ENCODE measurements around the gene MYO16. TPM values are rescaled to one million over a fixed set of nuclear protein-coding genes. Genes with fewer than 3 reads are reported as not detected.

MYO16 gene
- total and polyA plus RNA-seq, 2 donors: 0.04 to 5.8 TPM

GRCh38 chr13:109196948-109197347 lies 567.5 kb downstream of the MYO16 start:
- Histone ChIP-seq H3K36me3 (ENCODE audit: insufficient read depth) (no peaks in the 10 kb centered on the region), H3K27ac (ENCODE audit: low read depth) (no peak overlapping the region), H3K4me1 (ENCODE audit: insufficient read depth) (no peaks in the 10 kb centered on the region), H3K4me3 (ENCODE audit: low read depth, low read length) (no peak overlapping the region)
- 85% methylated on average over 9 of the region's 9 CpGs for WGBS
- DNase-seq (ENCODE audit: extremely low spot score): no peak

GRCh38 chr13:109198585-109198984 lies 569.2 kb downstream of the MYO16 start:
- H3K4me1 ChIP-seq (ENCODE audit: insufficient read depth): no peaks in the 10 kb centered on the region
- 83% methylated on average over 3 of the region's 3 CpGs for WGBS
- no peak overlapping the region for H3K27ac ChIP-seq (ENCODE audit: low read depth)
- H3K4me3 ChIP-seq (ENCODE audit: low read depth, low read length): no peak overlapping the region
- no peak for DNase-seq (ENCODE audit: extremely low spot score)
- H3K36me3 ChIP-seq (ENCODE audit: insufficient read depth): no peaks in the 10 kb centered on the region

DNA sequence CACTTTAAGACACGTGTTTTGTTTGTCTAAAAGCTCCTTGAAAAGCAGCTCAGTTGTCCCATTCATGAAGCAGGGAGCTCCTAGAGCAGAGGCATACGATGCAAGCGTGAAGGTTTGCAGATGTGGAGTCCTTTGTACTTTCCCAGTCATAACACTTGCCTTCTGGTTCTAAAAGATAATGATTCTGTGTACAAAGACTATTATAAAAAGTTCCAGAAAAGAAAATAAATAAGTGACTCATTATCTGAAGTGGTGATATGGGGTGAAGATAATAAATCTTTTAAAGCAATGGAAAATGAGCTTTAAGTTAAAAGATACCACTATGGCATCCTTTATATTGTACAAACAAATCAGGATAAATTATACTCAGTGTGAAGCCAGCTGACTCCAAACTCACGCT lies 569.9 kb downstream of the MYO16 start:
- H3K4me3 ChIP-seq (ENCODE audit: low read depth, low read length): no peak overlapping the region
- no peak overlapping the region for H3K27ac ChIP-seq (ENCODE audit: low read depth)
- H3K36me3 ChIP-seq (ENCODE audit: insufficient read depth): no peaks in the 10 kb centered on the region
- WGBS: 44% methylated on average over 4 of the region's 4 CpGs
- no peaks in the 10 kb centered on the region for H3K4me1 ChIP-seq (ENCODE audit: insufficient read depth)
- DNase-seq (ENCODE audit: extremely low spot score): no peak

- Histone ChIP-seq H3K36me3 (ENCODE audit: insufficient read depth) (no peaks in the 10 kb centered on the region), H3K4me1 (ENCODE audit: insufficient read depth) (no peaks in the 10 kb centered on the region), H3K4me3 (ENCODE audit: low read depth, low read length) (no peak overlapping the region), H3K27ac (ENCODE audit: low read depth) (no peak overlapping the region)
- no peak for DNase-seq (ENCODE audit: extremely low spot score)
- 54% methylated on average over 1 of the region's 1 CpG for WGBS
Observed at GRCh38 chr13:109200556-109200955, 571.1 kb downstream of the MYO16 start.

DNA sequence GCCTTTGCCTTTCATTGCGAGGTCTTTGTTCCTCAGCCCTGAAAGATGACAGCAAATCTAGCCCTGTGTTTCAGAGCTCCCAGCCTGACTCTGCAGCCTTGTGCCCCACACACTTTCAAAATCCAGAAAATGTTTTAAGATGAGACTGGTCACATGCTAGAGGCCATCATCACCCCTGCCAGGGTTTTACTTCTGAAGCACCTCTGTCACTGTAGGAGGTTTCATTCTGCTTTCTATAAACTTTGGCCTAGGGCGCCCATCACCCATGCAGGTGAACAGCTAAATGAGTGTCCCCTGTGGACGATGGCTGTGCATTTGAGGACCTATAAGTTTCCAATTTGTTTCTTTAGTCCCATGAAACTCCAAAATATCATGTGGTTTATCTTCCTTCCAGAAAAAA lies 574.2 kb downstream of the MYO16 start:
- DNase-seq (ENCODE audit: extremely low spot score): no peak
- Histone ChIP-seq H3K4me3 (ENCODE audit: low read depth, low read length) (no peak overlapping the region), H3K27ac (ENCODE audit: low read depth) (no peak overlapping the region), H3K36me3 (ENCODE audit: insufficient read depth) (no peaks in the 10 kb centered on the region), H3K4me1 (ENCODE audit: insufficient read depth) (no peaks in the 10 kb centered on the region)
- WGBS: 90% methylated on average over 3 of the region's 3 CpGs

GRCh38 chr13:109204252-109204651 lies 574.8 kb downstream of the MYO16 start:
- Histone ChIP-seq H3K4me3 (ENCODE audit: low read depth, low read length) (no peak overlapping the region), H3K4me1 (ENCODE audit: insufficient read depth) (no peaks in the 10 kb centered on the region), H3K36me3 (ENCODE audit: insufficient read depth) (no peaks in the 10 kb centered on the region), H3K27ac (ENCODE audit: low read depth) (no peak overlapping the region)
- DNase-seq (ENCODE audit: extremely low spot score): no peak
- WGBS: 73% methylated on average over 2 of the region's 2 CpGs

DNA sequence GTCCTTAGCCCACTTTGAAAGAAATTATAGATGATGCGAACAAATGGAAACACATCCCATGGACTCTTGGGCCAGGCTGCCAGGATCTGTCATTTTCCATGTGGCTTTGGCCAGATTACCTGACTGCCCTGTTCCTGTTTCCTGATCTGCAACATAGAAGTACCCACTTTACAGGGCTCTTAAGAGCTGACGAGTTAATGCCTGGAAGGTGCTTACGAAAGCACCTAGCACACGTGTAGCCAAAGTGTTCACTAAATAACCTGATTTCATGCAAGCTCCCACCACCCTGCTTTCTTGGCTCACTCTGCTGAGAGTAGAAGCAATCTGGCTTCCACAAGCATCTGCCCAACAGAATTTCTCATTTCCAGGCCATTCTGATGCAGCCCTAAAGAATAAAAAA lies 575.2 kb downstream of the MYO16 start:
- DNase-seq (ENCODE audit: extremely low spot score): no peak
- Histone ChIP-seq H3K36me3 (ENCODE audit: insufficient read depth) (no peaks in the 10 kb centered on the region), H3K4me1 (ENCODE audit: insufficient read depth) (no peaks in the 10 kb centered on the region), H3K27ac (ENCODE audit: low read depth) (no peak overlapping the region), H3K4me3 (ENCODE audit: low read depth, low read length) (no peak overlapping the region)
- 89% methylated on average over 4 of the region's 4 CpGs for WGBS

- Histone ChIP-seq H3K4me3 (ENCODE audit: low read depth, low read length) (no peak overlapping the region), H3K36me3 (ENCODE audit: insufficient read depth) (no peaks in the 10 kb centered on the region), H3K27ac (ENCODE audit: low read depth) (no peak overlapping the region), H3K4me1 (ENCODE audit: insufficient read depth) (no peaks in the 10 kb centered on the region)
- 84% methylated on average over 2 of the region's 2 CpGs for WGBS
- no peak for DNase-seq (ENCODE audit: extremely low spot score)
Observed at GRCh38 chr13:109205315-109205714, 575.9 kb downstream of the MYO16 start.

DNA sequence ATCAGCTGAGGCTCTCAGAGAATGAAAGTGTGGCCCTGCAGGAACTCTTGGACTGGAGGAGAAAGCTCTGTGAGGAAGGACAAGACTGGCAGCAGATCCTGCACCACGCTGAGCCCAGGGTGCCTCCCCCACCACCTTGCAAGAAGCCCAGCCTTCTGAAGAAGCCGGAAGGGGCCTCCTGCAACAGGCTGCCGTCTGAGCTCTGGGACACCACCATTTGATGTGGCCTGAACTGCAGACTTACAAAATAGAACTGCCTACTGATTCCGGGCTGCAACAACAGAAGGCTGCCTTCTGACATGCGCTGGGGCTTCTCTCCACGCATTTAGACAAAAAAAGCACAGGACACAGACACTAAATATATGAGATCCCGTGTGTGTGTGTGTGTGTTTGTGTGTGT lies 577.2 kb downstream of the MYO16 start:
- no peak overlapping the region for H3K27ac ChIP-seq (ENCODE audit: low read depth)
- DNase-seq (ENCODE audit: extremely low spot score): no peak
- H3K36me3 ChIP-seq (ENCODE audit: insufficient read depth): no peaks in the 10 kb centered on the region
- 81% methylated on average over 7 of the region's 7 CpGs for WGBS
- no peak overlapping the region for H3K4me3 ChIP-seq (ENCODE audit: low read depth, low read length)
- H3K4me1 ChIP-seq (ENCODE audit: insufficient read depth): no peaks in the 10 kb centered on the region

- no peak overlapping the region for H3K4me3 ChIP-seq (ENCODE audit: low read depth, low read length)
- no peak overlapping the region for H3K27ac ChIP-seq (ENCODE audit: low read depth)
- H3K4me1 ChIP-seq (ENCODE audit: insufficient read depth): no peaks in the 10 kb centered on the region
- no peak for DNase-seq (ENCODE audit: extremely low spot score)
- H3K36me3 ChIP-seq (ENCODE audit: insufficient read depth): no peaks in the 10 kb centered on the region
- WGBS: 95% methylated on average over 12 of the region's 12 CpGs
Observed at GRCh38 chr13:109207622-109208021, 578.2 kb downstream of the MYO16 start.

- Histone ChIP-seq H3K27ac (ENCODE audit: low read depth) (no peak overlapping the region), H3K36me3 (ENCODE audit: insufficient read depth) (no peaks in the 10 kb centered on the region), H3K4me3 (ENCODE audit: low read depth, low read length) (no peak overlapping the region), H3K4me1 (ENCODE audit: insufficient read depth) (no peaks in the 10 kb centered on the region)
- DNase-seq (ENCODE audit: extremely low spot score): no peak
- 89% methylated on average over 5 of the region's 5 CpGs for WGBS
Observed at GRCh38 chr13:109208522-109208921, 579.1 kb downstream of the MYO16 start.

DNA sequence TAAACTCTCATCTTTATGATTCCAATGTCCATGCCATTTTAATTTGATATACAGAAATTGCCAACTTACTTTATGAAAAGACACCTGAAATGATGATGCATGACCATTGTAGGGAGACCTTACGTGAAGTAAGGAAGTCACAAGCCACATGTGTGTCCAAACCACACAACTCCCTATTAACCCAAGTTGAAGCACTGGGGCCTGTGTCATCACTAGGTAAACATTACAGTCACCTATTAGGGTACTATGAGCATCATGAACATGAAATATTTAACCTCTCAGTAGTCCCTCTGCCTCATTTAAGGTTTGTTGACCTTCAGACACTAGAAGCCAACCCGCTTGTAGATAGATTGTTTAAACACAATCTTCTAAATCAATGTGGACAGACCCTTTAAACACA lies 580.1 kb downstream of the MYO16 start:
- WGBS: 82% methylated on average over 2 of the region's 2 CpGs

DNA sequence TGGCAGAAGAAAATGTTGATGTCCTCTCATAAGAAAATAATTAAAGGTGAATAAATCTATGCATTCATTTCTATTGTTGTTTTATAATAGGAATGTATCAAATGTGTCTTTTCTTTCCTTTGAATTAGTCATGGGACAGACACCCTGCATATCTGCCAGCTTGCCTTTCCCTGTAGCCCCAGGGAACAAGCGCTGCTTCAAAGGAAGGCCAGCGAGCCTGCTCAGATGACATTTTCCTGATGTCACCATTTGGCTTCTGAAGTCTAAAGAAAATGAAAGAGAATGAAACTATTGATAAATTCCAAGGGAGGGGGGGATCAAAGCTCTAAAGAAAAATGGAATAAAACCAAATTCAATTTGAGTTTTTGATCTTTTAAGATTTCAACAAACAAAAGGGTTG lies 582.2 kb downstream of the MYO16 start:
- Histone ChIP-seq H3K36me3 (ENCODE audit: insufficient read depth) (no peaks in the 10 kb centered on the region), H3K4me1 (ENCODE audit: insufficient read depth) (no peaks in the 10 kb centered on the region), H3K4me3 (ENCODE audit: low read depth, low read length) (no peak overlapping the region), H3K27ac (ENCODE audit: low read depth) (no peak overlapping the region)
- DNase-seq (ENCODE audit: extremely low spot score): no peak
- WGBS: 75% methylated on average over 2 of the region's 2 CpGs

More for the DNA sequence above, 580.1 kb downstream of the MYO16 start:
- H3K36me3 ChIP-seq (ENCODE audit: insufficient read depth): no peaks in the 10 kb centered on the region
- no peaks in the 10 kb centered on the region for H3K4me1 ChIP-seq (ENCODE audit: insufficient read depth)
- H3K27ac ChIP-seq (ENCODE audit: low read depth): no peak overlapping the region
- no peak overlapping the region for H3K4me3 ChIP-seq (ENCODE audit: low read depth, low read length)
- DNase-seq (ENCODE audit: extremely low spot score): no peak

DNA sequence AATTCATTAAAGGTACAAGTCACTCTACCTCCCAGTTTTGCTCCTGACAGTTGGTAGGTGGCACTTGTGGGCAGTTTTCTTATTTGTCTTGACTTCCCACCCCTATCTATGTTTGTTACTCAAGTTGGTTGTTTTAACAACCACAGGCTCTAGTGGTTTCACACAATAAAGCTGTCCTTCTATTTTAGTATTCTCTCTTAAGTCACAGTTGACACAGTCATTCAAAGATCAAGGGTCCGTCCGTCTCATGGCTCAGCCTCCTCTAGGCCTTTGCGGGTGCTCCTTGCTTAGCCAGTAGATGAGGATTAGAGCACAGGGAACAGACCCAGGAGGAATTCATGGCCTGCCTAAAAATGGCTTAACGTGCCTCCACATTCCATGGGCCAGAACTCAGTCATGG lies 583.2 kb downstream of the MYO16 start:
- Histone ChIP-seq H3K36me3 (ENCODE audit: insufficient read depth) (no peaks in the 10 kb centered on the region), H3K4me3 (ENCODE audit: low read depth, low read length) (no peak overlapping the region), H3K27ac (ENCODE audit: low read depth) (no peak overlapping the region), H3K4me1 (ENCODE audit: insufficient read depth) (no peaks in the 10 kb centered on the region)
- WGBS: 85% methylated on average over 4 of the region's 4 CpGs
- no peak for DNase-seq (ENCODE audit: extremely low spot score)

GRCh38 chr13:109213714-109214113 lies 584.3 kb downstream of the MYO16 start:
- Histone ChIP-seq H3K4me1 (ENCODE audit: insufficient read depth) (no peaks in the 10 kb centered on the region), H3K4me3 (ENCODE audit: low read depth, low read length) (no peak overlapping the region), H3K36me3 (ENCODE audit: insufficient read depth) (no peaks in the 10 kb centered on the region), H3K27ac (ENCODE audit: low read depth) (no peak overlapping the region)
- 79% methylated on average over 5 of the region's 5 CpGs for WGBS
- DNase-seq (ENCODE audit: extremely low spot score): no peak
